ENCODE measurements around the gene TRAF2.
A peak's percentile ranks its signal among the peaks of the same experiment; 100 is the strongest.

The TRAF2 gene

GRCh38 chr9:136921718-136922117 lies 35.4 kb downstream of the TRAF2 start:
- H3K36me3 Mint-ChIP-seq: no peaks in the 10 kb centered on the region
- no peaks in the 10 kb centered on the region for H3K9me3 Mint-ChIP-seq (ENCODE audit: low read depth)
- no peak overlapping the region for H3K27ac Mint-ChIP-seq
- no peaks in the 10 kb centered on the region for H3K4me1 Mint-ChIP-seq (ENCODE audit: low read depth)
- H3K27me3 Mint-ChIP-seq: no peaks in the 10 kb centered on the region
- no peak overlapping the region for H3K4me3 Mint-ChIP-seq

GRCh38 chr9:136922540-136922939 lies 36.2 kb downstream of the TRAF2 start:
- H3K27me3 Mint-ChIP-seq: no peaks in the 10 kb centered on the region
- no peak overlapping the region for H3K4me3 Mint-ChIP-seq
- no peaks in the 10 kb centered on the region for H3K36me3 Mint-ChIP-seq
- no peaks in the 10 kb centered on the region for H3K4me1 Mint-ChIP-seq (ENCODE audit: low read depth)
- H3K27ac Mint-ChIP-seq: no peak overlapping the region
- H3K9me3 Mint-ChIP-seq (ENCODE audit: low read depth): no peaks in the 10 kb centered on the region

GRCh38 chr9:136923881-136924280 lies 37.6 kb downstream of the TRAF2 start:
- Mint-ChIP-seq H3K27me3 (no peaks in the 10 kb centered on the region), H3K4me3 (no peak overlapping the region), H3K36me3 (no peaks in the 10 kb centered on the region), H3K27ac (no peak overlapping the region), H3K9me3 (ENCODE audit: low read depth) (no peaks in the 10 kb centered on the region), H3K4me1 (ENCODE audit: low read depth) (peaks cover under 1% of the 10 kb centered on the region)

GRCh38 chr9:136925414-136926153 lies 39.3 kb downstream of the TRAF2 start:
- H3K27ac Mint-ChIP-seq: no peak overlapping the region
- no peak overlapping the region for H3K4me3 Mint-ChIP-seq
- no peaks in the 10 kb centered on the region for H3K27me3 Mint-ChIP-seq
- H3K36me3 Mint-ChIP-seq: no peaks in the 10 kb centered on the region
- H3K4me1 Mint-ChIP-seq (ENCODE audit: low read depth): peaks cover 2% of the 10 kb centered on the region
- no peaks in the 10 kb centered on the region for H3K9me3 Mint-ChIP-seq (ENCODE audit: low read depth)

- H3K4me1 Mint-ChIP-seq (ENCODE audit: low read depth): peaks cover 2% of the 10 kb centered on the region
- H3K4me3 Mint-ChIP-seq: no peak overlapping the region
- H3K27ac Mint-ChIP-seq: no peak overlapping the region
- H3K27me3 Mint-ChIP-seq: no peaks in the 10 kb centered on the region
- H3K36me3 Mint-ChIP-seq: no peaks in the 10 kb centered on the region
- H3K9me3 Mint-ChIP-seq (ENCODE audit: low read depth): no peaks in the 10 kb centered on the region
Observed at GRCh38 chr9:136926154-136926704, 39.9 kb downstream of the TRAF2 start.

- H3K9me3 Mint-ChIP-seq (ENCODE audit: low read depth): no peaks in the 10 kb centered on the region
- no peak overlapping the region for H3K27ac Mint-ChIP-seq
- no peaks in the 10 kb centered on the region for H3K36me3 Mint-ChIP-seq
- peaks cover 3% of the 10 kb centered on the region for H3K4me1 Mint-ChIP-seq (ENCODE audit: low read depth)
- H3K4me3 Mint-ChIP-seq: no peak overlapping the region
- H3K27me3 Mint-ChIP-seq: no peaks in the 10 kb centered on the region
Observed at GRCh38 chr9:136926749-136927148, 40.4 kb downstream of the TRAF2 start.

GRCh38 chr9:136927343-136928271 lies 41.3 kb downstream of the TRAF2 start:
- Mint-ChIP-seq H3K4me3 (no peak overlapping the region), H3K4me1 (ENCODE audit: low read depth) (peaks cover 7% of the 10 kb centered on the region), H3K36me3 (no peaks in the 10 kb centered on the region), H3K9me3 (ENCODE audit: low read depth) (no peaks in the 10 kb centered on the region), H3K27me3 (no peaks in the 10 kb centered on the region), H3K27ac (no peak overlapping the region)

- Mint-ChIP-seq H3K9me3 (ENCODE audit: low read depth) (no peaks in the 10 kb centered on the region), H3K4me3 (no peak overlapping the region), H3K27me3 (no peaks in the 10 kb centered on the region), H3K36me3 (no peaks in the 10 kb centered on the region), H3K27ac (peak overlapping the region; percentile 22), H3K4me1 (ENCODE audit: low read depth) (peaks cover 7% of the 10 kb centered on the region)
Observed at GRCh38 chr9:136928591-136928990, 42.3 kb downstream of the TRAF2 start.

GRCh38 chr9:136930014-136930413 lies 43.7 kb downstream of the TRAF2 start:
- Mint-ChIP-seq H3K27ac (no peak overlapping the region), H3K27me3 (no peaks in the 10 kb centered on the region), H3K9me3 (ENCODE audit: low read depth) (no peaks in the 10 kb centered on the region), H3K4me3 (no peak overlapping the region), H3K4me1 (ENCODE audit: low read depth) (peaks cover 7% of the 10 kb centered on the region), H3K36me3 (no peaks in the 10 kb centered on the region)

GRCh38 chr9:136931611-136932130 lies 45.4 kb downstream of the TRAF2 start:
- Mint-ChIP-seq H3K9me3 (ENCODE audit: low read depth) (no peaks in the 10 kb centered on the region), H3K36me3 (no peaks in the 10 kb centered on the region), H3K4me1 (ENCODE audit: low read depth) (peaks cover 7% of the 10 kb centered on the region), H3K27ac (no peak overlapping the region), H3K27me3 (no peaks in the 10 kb centered on the region), H3K4me3 (no peak overlapping the region)

- Mint-ChIP-seq H3K27me3 (no peaks in the 10 kb centered on the region), H3K27ac (no peak overlapping the region), H3K9me3 (ENCODE audit: low read depth) (no peaks in the 10 kb centered on the region), H3K36me3 (no peaks in the 10 kb centered on the region), H3K4me1 (ENCODE audit: low read depth) (peaks cover 4% of the 10 kb centered on the region), H3K4me3 (no peak overlapping the region)
Observed at GRCh38 chr9:136934277-136934676, 48.0 kb downstream of the TRAF2 start.

GRCh38 chr9:136935651-136936050 lies 49.3 kb downstream of the TRAF2 start:
- Mint-ChIP-seq H3K4me1 (ENCODE audit: low read depth) (peaks cover 4% of the 10 kb centered on the region), H3K27me3 (no peaks in the 10 kb centered on the region), H3K36me3 (no peaks in the 10 kb centered on the region), H3K27ac (no peak overlapping the region), H3K4me3 (no peak overlapping the region), H3K9me3 (ENCODE audit: low read depth) (no peaks in the 10 kb centered on the region)

GRCh38 chr9:136936645-136937170 lies 50.4 kb downstream of the TRAF2 start:
- peak overlapping the region; percentile 8 for H3K27ac Mint-ChIP-seq
- H3K36me3 Mint-ChIP-seq: no peaks in the 10 kb centered on the region
- H3K9me3 Mint-ChIP-seq (ENCODE audit: low read depth): no peaks in the 10 kb centered on the region
- no peak overlapping the region for H3K4me3 Mint-ChIP-seq
- no peaks in the 10 kb centered on the region for H3K27me3 Mint-ChIP-seq
- H3K4me1 Mint-ChIP-seq (ENCODE audit: low read depth): peaks cover 4% of the 10 kb centered on the region

- Mint-ChIP-seq H3K36me3 (no peaks in the 10 kb centered on the region), H3K27me3 (no peaks in the 10 kb centered on the region), H3K27ac (no peak overlapping the region), H3K4me3 (no peak overlapping the region), H3K9me3 (ENCODE audit: low read depth) (no peaks in the 10 kb centered on the region), H3K4me1 (ENCODE audit: low read depth) (no peaks in the 10 kb centered on the region)
Observed at GRCh38 chr9:136937186-136938001, 51.1 kb downstream of the TRAF2 start.

Measured in activated naive CD8-positive, alpha-beta T cell (primary cell).